ENCODE results near the gene ARF1. TPM values are rescaled to one million over a fixed set of nuclear protein-coding genes. Genes with fewer than 3 reads are reported as not detected.

ARF1 gene
- polyA plus RNA-seq, 2 donors: 180 to 295 TPM

Other genes with a start within 250 kb of the ARF1 start
- gene WNT9A, start 134.8 kb upstream of the ARF1 start, polyA plus RNA-seq: 1 to 10 TPM; 2.3 to 3.6 TPM
- 1 to 10 TPM in 1 of 2 donors, under 1 TPM in 1; 0.69 to 1.3 TPM for gene WNT3A, start 75.7 kb upstream of the ARF1 start, polyA plus RNA-seq
- 10 to 100 TPM; 18.4 to 26.0 TPM for gene C1orf35, start 20.6 kb downstream of the ARF1 start, polyA plus RNA-seq
- 10 to 100 TPM; 87.0 to 94.9 TPM for gene MRPL55, start 26.6 kb downstream of the ARF1 start, polyA plus RNA-seq
- 100 to 1,000 TPM; 299 to 484 TPM for gene GUK1, start 57.6 kb downstream of the ARF1 start, polyA plus RNA-seq
- under 1 TPM; 0.57 to 0.64 TPM for gene GJC2, start 67.2 kb downstream of the ARF1 start, polyA plus RNA-seq
- 1 to 10 TPM; 1.5 to 3.5 TPM for gene IBA57, start 83.1 kb downstream of the ARF1 start, polyA plus RNA-seq
- gene OBSCN, start 125.3 kb downstream of the ARF1 start, polyA plus RNA-seq: 10 to 100 TPM in 1 of 2 donors, 1 to 10 TPM in 1; 7.7 to 20.6 TPM

All from esophagus (tissue), 2 donors.